HG02981 (cell line): ENCODE data around the gene SMLR1.
A peak's percentile ranks its signal among the peaks of the same experiment; 100 is the strongest.

Experiments
- ATAC-seq: cut with Tn5 transposase; IDR thresholded peaks from one replicate; pipeline ENCODE4 v1.9.1; 2021; ENCODE audit warnings: mild to moderate bottlenecking, moderate library complexity; ENCODE audit not compliant: unreplicated experiment

SMLR1 gene

DNA sequence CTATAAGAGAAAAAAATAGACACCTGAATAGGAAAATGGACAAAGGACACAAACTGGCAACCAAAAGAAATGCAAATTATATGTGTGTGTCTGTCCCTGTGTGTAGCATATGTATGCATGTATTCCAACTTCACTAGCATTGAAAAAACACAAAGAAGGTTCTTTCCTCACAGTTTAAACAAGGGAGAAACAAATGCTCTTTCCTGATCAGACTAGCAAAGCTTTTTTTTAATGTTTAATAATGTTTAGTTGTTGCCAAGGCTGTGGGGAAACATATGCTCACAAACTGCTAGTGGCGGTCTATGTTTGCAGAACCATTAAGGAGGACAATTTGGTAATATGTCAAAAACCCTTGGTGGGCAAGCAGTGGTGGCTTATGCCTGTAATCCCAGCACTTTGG lies 22.4 kb downstream of the SMLR1 start:
- no peak for ATAC-seq

DNA sequence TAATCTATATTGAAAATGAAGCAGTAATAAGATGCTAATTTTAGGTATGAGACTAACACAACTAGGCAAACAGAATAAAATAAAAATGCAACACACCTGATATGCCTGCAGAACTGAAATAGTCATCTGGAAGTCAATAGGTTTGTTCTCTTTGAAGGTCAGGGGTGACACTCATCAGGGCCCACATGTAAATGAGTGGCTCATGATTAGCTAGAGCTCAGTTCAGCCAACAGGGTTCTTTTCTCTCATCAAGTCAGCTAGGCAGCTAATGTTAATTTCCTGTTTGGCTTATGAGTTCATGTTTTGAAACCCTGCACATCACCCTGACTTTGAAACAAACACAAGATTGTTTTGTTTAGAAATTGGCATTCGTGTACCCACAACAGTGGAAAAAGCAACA lies 23.8 kb downstream of the SMLR1 start:
- no peak for ATAC-seq

DNA sequence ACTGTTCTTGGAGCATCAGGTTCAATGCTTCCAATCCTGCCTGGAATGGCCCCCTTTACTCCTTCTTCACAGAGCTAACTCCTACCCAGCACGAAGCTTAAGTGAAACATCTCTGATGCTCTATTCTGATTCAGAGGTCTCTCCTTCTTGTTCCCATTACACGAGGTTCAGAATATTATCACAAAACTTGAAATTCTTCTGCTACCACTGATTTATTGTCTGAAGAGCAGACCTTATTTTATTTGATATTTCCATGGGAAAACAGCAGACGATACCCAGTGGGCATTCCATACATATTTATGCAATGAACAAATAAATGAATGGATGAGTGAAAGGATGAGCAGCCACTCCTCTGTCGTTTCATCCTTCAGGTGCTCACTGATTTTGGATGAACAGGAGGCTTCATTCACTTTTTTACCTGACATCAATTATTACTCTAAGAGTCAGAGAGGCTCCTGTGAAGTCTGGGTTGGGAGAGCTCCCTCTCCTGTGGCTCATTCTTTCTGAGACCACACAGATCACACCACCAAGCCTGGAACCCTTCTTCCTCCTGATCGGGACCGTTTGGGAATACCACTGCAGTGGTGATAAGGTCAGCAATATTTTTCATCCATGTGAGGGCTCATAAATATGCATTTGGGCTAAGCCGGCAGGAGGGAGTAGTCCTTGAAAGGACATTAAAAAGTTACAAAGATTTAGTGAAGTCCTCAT lies 25.8 kb downstream of the SMLR1 start:
- ATAC-seq: no peak

DNA sequence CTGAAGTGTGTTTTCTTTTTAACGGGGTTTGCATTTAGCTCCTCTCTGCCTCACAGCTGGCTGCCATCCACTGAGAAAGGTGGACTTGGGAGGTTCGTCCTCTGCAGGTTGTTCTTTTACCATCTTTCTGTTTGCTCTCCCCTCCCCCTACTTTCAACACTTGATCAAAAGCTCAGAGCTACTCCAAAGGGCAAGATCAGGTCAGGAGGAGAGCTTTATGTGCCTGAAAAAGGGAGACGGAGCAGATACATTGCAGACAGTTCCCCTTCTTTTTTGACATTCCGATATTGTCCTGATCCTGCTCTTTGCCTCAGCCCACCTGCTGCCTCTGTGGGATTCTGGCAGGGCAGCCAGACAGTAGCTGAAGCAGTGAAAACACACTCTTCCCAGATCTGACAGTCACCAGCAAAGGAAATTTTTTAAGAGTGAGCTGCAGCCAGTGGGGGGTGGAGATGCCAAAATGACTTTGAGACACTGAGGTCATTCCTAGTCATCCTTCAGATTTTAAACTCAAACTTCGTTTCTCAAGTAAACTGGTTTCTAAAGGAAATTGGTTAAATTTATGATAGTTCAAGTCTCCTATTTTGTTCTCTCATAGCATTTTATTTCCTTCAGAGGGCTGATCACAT lies 26.5 kb downstream of the SMLR1 start:
- no peak for ATAC-seq

DNA sequence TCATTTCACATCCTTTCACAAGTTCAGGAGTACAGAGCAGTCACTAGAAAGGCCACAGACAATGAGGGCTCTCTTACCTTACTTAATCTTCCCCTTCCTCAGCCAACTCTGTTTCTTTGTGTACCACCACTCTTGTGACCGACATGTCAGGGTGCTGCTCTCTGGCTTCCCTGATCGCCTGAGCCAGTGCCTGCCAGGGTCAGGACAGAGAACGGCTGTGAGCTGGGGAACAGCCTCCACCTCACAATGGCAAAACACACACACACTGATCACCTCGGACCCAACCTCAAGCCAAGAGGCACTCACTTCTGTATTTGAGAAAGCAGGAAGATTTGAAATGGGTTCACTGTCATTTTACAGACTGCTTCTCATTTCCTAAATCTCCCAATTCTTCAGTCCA lies 30.8 kb downstream of the SMLR1 start:
- ATAC-seq: no peak

DNA sequence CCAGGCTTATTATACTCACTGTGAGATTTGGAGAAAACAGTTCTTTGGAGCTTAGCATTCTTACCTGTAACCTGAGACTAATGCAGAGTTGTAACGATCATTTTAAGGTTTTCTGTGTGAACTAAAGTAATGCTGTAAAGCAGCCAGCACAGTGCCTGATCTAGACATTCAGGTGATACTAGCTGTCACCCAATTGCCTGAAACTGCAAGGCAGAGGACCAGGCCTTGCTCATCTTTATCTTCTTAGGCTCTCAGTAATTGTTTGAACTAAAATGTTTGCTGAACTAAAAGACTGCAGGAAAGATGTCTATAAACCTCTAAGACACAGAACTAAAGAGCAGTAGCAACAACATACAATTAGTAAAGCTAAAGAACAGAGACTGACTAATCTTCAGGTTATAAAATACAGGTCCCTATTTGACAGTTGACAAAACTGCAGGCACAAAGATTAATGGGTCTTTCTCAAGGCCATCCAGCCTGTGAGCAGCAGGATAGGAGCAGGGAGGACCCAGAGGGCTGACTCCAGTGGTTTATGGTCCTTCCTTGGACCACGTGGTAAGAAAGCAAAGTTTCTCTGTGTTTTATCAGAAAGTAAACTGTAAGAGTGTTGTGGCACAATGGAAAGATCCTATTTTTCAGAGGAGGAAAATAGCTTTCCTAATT lies 31.4 kb downstream of the SMLR1 start:
- no peak for ATAC-seq

DNA sequence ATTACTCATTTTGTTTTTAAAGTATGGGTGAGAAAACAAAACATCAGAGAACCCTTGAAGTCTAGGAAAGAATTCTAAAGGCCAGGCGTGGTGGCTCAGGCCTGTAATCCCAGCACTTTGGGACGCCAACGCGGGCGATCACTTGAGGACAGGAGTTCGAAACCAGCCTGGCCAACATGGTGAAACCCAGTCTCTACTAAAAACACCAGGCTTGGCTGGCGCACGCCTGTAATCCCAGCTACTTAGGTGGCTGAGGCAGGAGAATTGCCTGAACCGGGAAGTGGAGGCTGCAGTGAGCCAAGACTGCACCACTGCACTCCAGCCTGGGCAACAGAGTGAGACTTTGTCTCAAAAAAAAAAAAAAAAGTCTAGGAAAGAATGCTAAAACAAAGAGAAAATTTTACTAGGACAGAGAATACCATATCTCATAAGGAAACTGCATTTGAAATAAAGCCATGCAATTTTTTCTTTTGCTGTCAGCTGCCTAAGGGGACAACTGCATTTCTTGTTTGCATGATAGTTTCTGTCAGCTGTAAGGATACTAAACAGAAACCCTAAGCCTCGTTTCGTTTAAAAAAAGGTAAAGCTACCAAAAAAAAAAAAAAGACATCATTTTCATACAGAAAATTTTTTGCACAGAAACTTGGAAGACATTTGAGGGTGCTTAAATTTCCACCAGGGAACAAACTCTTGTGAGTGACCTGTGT lies 32.1 kb downstream of the SMLR1 start:
- no peak for ATAC-seq

DNA sequence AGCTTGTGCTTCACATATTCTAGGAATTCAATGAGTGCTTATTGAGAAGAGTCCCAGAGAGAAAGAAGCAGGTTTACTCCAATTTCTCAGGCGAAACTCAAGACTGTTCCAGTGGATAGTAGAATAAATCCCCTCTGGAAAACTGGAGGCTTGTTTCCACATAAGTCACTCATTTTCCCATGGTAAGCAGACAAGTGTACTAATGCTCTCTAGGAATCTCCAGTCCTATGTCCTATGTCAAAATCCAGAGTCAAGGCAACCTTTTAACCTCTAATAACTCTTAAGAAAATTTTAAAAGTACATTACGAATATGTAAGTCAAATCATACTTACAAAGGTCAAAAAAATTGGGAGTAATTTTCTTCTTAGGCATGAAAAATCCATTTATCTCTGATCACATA lies 35.2 kb downstream of the SMLR1 start:
- ATAC-seq: no peak

DNA sequence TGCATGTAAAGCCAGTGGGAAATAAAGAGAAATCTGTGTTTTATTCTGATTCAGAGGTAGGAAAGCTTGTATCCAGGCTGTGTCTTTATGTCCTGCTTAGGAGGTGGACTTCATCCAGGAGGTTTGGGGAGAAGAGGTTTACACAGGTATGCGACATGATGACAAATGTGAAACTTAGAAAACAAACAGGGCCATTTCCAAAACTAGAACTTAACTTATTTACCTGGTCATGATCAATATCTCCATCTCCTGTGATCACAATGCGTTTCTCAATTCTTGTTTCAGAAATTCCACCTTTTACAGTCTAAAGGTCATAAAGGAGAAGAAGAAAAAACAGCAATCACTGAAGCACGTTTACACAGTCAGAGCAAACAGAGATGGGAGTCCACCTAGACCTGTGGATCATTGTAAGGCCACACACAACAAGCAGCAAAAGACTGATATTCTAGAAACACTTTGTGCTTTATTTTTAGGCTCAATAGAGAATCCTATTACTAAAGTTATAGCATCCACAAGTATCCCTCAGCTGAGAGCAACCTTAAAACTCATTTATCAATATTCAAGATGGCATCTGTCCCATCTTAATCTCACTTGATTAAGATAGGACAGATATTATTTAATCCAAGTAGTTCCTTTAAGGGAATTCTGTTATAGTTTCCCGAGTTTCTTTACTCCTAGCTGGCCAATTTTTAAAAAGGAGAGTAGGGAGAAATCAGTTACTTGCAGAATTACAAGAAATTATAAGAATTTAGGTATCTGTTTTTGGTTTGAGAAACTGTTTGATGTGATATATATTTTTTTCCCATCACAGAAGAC lies 36.4 kb downstream of the SMLR1 start:
- no peak for ATAC-seq

DNA sequence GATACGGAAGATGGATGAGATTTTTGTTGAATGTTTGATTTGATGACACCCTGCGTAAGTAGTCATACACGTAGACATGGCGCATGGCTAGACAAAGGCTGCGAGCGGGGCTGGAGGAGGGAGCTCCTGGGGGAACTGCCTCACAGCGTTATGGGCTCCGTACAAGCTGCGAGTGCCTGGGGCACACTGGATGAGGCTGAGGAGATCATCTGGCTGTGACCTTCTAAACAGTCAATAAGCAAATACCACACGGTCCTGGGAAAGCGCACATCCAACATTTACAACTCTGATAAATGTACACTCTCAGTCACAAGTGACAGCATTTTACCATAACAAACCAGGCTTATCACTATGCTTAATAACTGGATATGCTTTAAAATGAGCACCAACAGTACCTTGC lies 37.1 kb downstream of the SMLR1 start:
- ATAC-seq: no peak

DNA sequence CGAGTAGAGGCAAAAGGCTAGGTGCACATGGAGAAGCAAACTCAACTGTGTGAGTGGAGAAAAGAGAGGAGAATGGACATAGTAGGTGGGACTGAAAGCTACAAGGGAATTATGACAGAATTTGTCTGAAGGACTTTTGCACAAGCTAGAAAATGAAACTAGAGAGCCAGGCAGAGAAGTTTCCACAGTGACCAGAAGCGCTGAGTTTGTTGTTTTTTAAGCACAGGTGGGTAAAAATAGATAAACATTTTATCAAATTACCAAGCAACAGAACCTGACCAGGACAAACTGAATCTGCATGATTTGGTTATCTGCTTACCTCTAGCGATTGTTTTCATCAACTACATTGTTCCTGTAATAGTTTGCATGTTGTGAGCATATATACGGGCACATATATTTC lies 38.6 kb downstream of the SMLR1 start:
- no peak for ATAC-seq

DNA sequence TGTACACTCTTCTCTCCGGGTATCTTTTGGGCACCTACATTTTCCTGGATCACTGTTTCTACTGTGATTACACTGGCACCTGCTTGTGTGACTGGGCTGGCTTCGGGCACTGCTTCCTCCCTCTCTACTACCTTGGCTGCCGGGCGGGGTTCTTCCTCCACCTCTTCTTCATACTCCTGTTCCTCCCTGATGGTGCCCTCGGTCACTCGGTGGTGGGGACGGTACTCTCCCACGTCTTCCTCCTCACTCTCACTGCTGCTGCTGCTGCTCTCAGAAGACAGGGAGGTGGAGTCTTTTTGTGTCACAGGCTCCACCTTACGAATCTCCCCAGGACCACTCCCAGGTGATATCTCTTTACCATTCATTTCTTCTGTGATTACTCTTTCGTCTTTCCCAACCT lies 42.5 kb downstream of the SMLR1 start:
- no peak for ATAC-seq

DNA sequence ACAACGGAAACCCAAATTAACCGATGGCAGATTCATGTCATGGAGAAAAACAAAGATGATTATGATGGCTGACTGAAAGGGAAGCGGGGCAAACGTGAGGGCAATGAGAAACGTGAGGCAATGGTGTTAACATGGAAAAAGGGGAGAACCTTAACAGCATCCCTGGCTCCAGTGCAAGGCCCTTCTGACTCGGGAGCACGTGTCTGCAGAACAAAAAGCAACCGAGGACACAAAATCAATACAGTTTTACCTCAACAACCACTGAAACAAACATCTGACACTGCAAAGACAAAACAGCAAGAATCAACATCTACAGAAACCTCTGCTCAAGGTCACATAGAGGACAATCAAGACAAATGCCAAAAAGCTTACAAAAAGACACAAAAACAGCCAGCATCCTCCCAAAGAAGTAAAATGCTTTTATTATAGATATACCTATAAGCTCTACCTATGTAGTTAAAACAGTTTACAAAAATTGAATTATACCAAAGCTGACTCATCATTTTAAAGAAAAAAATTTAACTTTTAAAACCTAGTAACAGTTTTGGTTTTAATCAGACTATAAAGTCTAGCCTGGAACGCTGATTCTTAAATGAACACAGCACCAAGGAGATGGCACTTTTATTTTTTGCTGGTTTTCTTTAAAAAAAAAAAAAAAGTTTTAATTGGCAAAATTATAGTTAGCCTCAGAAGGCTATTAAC lies 43.1 kb downstream of the SMLR1 start:
- ATAC-seq: no peak

DNA sequence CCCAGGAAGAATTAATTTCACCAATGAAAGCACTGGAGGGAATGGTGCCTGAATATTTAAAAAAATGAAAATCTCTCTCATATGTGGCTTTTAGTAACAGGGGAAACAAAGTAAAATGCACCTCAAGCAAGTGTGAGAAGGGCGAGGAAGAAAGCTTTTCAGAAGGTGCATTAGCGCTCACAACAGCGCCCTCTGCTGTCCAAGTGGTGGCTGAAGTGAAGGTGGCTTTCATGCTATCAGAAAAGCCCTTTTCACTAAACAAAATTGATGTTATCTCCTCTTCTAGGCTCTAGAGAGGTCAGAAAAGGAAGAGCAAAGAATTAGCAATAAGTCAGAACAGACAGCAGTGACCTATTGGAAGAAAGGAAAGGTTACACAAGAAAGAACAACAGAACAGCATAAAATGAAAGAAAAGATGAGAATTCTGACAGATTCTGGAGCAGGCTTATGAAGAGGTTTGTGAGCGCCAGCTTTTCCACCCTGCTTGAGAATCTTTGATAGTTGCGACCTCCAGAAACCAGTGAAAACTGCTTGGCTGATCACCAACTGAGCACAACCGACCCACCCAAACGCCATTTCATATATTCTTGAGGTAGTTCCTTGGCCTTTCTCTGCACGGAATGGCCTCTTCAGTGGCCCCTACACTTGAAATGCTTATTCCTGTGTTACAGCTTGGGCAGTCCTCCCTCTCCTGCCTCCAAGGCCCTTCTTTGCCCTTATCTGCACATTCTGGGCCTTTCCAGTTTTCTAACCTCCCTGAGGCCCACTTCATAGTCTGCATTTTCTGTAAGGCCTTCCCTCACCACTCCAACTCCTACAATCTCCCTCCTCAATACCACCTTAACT lies 45.3 kb downstream of the SMLR1 start:
- peak; percentile 53 for ATAC-seq

DNA sequence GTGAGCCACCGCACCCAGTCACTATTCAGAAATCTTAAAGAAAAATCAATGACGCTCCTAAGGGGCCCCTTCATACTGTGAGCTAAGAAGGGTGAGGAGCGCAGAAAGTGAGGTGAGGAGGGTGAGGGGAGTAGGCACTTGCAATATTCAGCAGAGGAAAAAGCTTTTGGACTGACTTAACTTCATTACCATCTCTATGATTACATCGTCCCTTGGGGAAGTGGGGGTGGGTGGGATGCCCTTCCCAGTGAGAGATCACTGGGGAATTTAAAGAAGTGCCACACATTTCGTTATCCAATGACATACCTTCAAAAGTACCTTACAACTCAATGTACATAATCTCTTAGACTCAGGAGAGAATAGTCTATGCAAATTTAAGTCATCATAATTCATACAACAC lies 46.5 kb downstream of the SMLR1 start:
- ATAC-seq: no peak

DNA sequence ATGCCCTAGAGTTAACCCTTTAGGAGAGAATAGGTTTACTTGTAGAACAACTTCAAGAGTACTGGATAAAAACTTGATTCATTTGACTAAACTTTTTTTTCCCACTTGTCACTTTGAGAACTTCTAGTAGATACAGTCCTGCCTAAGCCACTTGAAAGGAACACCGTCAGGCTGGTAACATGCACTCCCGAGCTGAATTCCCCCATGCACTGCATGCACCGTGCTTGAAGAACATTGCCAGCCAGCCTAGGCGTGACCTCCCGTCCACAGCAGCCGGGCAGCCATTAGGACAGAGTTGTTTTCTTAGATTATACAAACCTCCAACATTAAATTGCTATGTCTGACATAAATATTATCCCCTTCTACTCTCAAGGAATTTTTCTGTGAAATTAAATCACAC lies 52.6 kb downstream of the SMLR1 start:
- no peak for ATAC-seq

DNA sequence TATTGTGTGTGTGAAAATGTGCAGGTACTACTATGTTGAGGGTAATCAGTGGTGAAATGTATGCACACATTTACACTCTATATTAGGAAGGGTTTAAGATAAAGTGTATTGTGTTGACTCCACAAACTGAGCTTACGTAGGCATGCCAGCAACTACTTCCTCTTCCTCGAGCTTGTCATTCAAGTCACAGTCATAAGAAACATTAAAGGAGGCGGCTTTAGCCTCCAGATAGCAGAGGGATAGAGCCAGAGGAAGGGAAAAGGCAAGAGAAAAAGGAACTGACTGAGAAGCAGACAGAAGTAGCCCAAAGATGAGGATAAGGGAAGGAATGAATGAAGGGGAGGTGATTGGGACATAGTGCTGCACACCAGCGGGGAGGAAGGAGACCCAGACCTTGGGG lies 55.2 kb downstream of the SMLR1 start:
- ATAC-seq: no peak

DNA sequence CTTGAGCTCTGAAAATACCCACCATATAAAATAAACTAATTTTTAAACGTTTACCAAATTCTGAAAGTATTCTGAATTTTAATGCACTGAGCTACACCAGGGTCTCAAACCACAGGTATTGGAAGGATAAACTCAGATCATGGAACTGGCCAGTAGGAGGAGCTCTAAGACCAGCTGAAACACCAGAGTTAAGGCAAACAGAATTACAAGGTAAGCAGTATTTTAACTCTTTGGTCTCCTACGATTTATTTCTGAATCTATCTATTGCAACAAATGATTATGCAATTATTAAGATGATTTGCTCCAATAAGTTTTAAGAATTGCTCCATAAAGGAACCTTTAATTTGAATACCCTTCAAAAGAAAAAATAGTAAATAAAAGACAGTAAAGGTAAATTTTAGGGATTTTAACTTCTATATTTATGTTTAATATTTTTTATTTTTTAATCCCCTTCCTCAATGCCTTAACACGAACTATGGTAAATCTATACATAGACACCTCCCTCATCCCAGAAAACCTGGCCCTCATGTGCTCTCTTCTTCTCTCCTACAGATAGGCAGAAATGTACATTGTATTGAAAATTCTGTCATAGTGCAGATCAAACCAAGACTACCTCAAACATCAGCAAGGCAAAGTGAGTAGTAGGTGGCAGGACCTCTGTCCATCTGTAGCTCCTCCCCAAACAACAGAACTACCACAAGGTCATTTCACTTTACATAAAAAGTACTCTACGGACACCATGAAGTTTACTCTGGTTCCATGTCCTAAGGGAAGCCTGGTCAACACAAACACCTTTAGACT lies 58.4 kb downstream of the SMLR1 start:
- peak; percentile 92 for ATAC-seq
